ENCODE results near the gene MTX3. TPM values are rescaled to one million over a fixed set of nuclear protein-coding genes. Genes with fewer than 3 reads are reported as not detected.

Gene MTX3
- total RNA-seq, 1 donor from 2014 or later = 28.4 TPM

- DNase-seq (ENCODE audit: low spot score in 2 of 2, unreplicated experiment in 2 of 2) = no peak
- H3K36me3 Mint-ChIP-seq = no peaks in the 10 kb centered on the region
- no peaks in the 10 kb centered on the region for H3K9me3 Mint-ChIP-seq
- H3K27me3 Mint-ChIP-seq (ENCODE audit: low read depth) = no peaks in the 10 kb centered on the region
- TF ChIP-seq CTCF (IDR thresholded peaks at IDR 0.05; ENCODE audit: unreplicated experiment) = no peak
- no peak overlapping the region for H3K27ac Mint-ChIP-seq
- peaks cover 7% of the 10 kb centered on the region for H3K4me1 Mint-ChIP-seq
- H3K4me3 Mint-ChIP-seq = no peak overlapping the region
These were observed 54.9 kb downstream of the MTX3 start for GRCh38 chr5:79936002-79936645.

- H3K4me1 Mint-ChIP-seq = peaks cover 7% of the 10 kb centered on the region
- TF ChIP-seq CTCF (IDR thresholded peaks at IDR 0.05; ENCODE audit: unreplicated experiment) = no peak
- H3K4me3 Mint-ChIP-seq = no peak overlapping the region
- no peak for DNase-seq (ENCODE audit: low spot score in 2 of 2, unreplicated experiment in 2 of 2)
- no peaks in the 10 kb centered on the region for H3K27me3 Mint-ChIP-seq (ENCODE audit: low read depth)
- H3K27ac Mint-ChIP-seq = no peak overlapping the region
- H3K36me3 Mint-ChIP-seq = no peaks in the 10 kb centered on the region
- no peaks in the 10 kb centered on the region for H3K9me3 Mint-ChIP-seq
These were observed 56.4 kb downstream of the MTX3 start for GRCh38 chr5:79934681-79935080.

GRCh38 chr5:79932510-79933504, 58.3 kb downstream of the MTX3 start:
- Mint-ChIP-seq H3K4me1 (peaks cover 7% of the 10 kb centered on the region), H3K27me3 (ENCODE audit: low read depth) (no peaks in the 10 kb centered on the region), H3K27ac (no peak overlapping the region), H3K9me3 (no peaks in the 10 kb centered on the region), H3K4me3 (no peak overlapping the region), H3K36me3 (no peaks in the 10 kb centered on the region)
- DNase-seq (ENCODE audit: low spot score in 2 of 2, unreplicated experiment in 2 of 2) = no peak
- TF ChIP-seq CTCF (IDR thresholded peaks at IDR 0.05; ENCODE audit: unreplicated experiment) = no peak

GRCh38 chr5:79931866-79932265, 59.2 kb downstream of the MTX3 start:
- no peak overlapping the region for H3K27ac Mint-ChIP-seq
- no peaks in the 10 kb centered on the region for H3K9me3 Mint-ChIP-seq
- H3K4me3 Mint-ChIP-seq = no peak overlapping the region
- peaks cover 7% of the 10 kb centered on the region for H3K4me1 Mint-ChIP-seq
- no peak for TF ChIP-seq CTCF (IDR thresholded peaks at IDR 0.05; ENCODE audit: unreplicated experiment)
- no peaks in the 10 kb centered on the region for H3K27me3 Mint-ChIP-seq (ENCODE audit: low read depth)
- H3K36me3 Mint-ChIP-seq = no peaks in the 10 kb centered on the region
- DNase-seq (ENCODE audit: low spot score in 2 of 2, unreplicated experiment in 2 of 2) = no peak

- no peak for TF ChIP-seq CTCF (IDR thresholded peaks at IDR 0.05; ENCODE audit: unreplicated experiment)
- Mint-ChIP-seq H3K9me3 (no peaks in the 10 kb centered on the region), H3K4me3 (no peak overlapping the region), H3K36me3 (no peaks in the 10 kb centered on the region), H3K27me3 (ENCODE audit: low read depth) (no peaks in the 10 kb centered on the region), H3K4me1 (peaks cover 4% of the 10 kb centered on the region), H3K27ac (no peak overlapping the region)
- no peak for DNase-seq (ENCODE audit: low spot score in 2 of 2, unreplicated experiment in 2 of 2)
These were observed 59.7 kb downstream of the MTX3 start for GRCh38 chr5:79931409-79931808.

Data from mesothelial cell of epicardium (in vitro differentiated cells).